HEK293T (cell line): Measurements from ENCODE around the gene MMP14.

Experiments
- ARNT ChIP-seq: fragments of 450-650 bp; IDR thresholded peaks from 2 replicates; pipeline ENCODE4 v1.6.1; 2017; ENCODE audit warnings: mild to moderate bottlenecking
- CTBP1 ChIP-seq: fragments of 450-650 bp; IDR thresholded peaks from 2 replicates; pipeline ENCODE4 v1.6.1; 2016; ENCODE audit warnings: borderline replicate concordance
- FOXA1 ChIP-seq: fragments of 450-650 bp; IDR thresholded peaks from 2 replicates; pipeline ENCODE4 v1.6.1; 2016; ENCODE audit warnings: mild to moderate bottlenecking
- FOXM1 ChIP-seq: fragments of 450-650 bp; IDR thresholded peaks from 2 replicates; pipeline ENCODE4 v1.6.1; 2017; ENCODE audit warnings: mild to moderate bottlenecking, borderline replicate concordance
- HDGF ChIP-seq: fragments of 450-650 bp; IDR thresholded peaks from 2 replicates; pipeline ENCODE4 v1.6.1; 2017; ENCODE audit warnings: antibody characterized with exemption, borderline replicate concordance
- LEF1 ChIP-seq: fragments of 450-650 bp; IDR thresholded peaks from 2 replicates; pipeline ENCODE4 v1.6.1; 2017; ENCODE audit warnings: mild to moderate bottlenecking, borderline replicate concordance
- SP1 ChIP-seq: fragments of 450-650 bp; IDR thresholded peaks from 2 replicates; pipeline ENCODE4 v1.6.1; 2017
- SUZ12 ChIP-seq: fragments of 450-650 bp; IDR thresholded peaks from 2 replicates; pipeline ENCODE4 v1.6.1; 2016; ENCODE audit warnings: mild to moderate bottlenecking
- TARDBP ChIP-seq: fragments of 450-650 bp; IDR thresholded peaks from 2 replicates; pipeline ENCODE4 v1.6.1; 2016

DNA sequence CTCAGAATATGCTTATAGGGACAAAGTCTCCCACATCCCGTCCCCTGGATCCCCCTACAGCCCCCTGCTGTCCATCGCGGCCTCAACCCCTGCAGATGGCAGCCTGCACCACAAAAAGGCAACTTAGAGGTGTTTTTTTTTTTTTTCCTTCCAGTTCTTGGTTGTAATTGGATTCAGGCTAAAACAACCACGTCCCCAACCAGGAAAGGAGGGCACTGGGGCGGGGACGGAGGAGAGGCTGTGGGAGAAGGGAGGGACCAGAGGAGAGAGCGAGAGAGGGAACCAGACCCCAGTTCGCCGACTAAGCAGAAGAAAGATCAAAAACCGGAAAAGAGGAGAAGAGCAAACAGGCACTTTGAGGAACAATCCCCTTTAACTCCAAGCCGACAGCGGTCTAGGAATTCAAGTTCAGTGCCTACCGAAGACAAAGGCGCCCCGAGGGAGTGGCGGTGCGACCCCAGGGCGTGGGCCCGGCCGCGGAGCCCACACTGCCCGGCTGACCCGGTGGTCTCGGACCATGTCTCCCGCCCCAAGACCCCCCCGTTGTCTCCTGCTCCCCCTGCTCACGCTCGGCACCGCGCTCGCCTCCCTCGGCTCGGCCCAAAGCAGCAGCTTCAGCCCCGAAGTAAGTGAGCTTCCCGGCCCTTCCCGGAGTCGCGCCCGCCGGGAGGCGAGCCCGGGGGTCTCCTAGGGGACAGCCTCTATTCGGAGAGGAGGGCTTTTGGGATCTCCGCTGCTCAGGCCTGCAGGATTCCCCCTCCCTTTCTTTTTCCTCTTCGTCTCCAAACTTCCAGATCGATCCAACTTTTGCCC lies at the start of gene MMP14:
- TF ChIP-seq SUZ12: no peak
- no peak for TF ChIP-seq FOXA1
- no peak for TF ChIP-seq TARDBP
- TF ChIP-seq CTBP1: no peak
- TF ChIP-seq FOXM1: no peak
- TF ChIP-seq HDGF: no peak
- TF ChIP-seq ARNT: no peak
- no peak for TF ChIP-seq SP1
- TF ChIP-seq LEF1: no peak
